Loucy (cell line): Measurements from ENCODE around the gene DDX24.

ENCODE experiments used
- H2AFZ ChIP-seq: fragments of 200-600 bp; sonication (generic); 2 replicates; pipeline ENCODE4 v1.6.0; 2016; ENCODE audit warnings: antibody characterized with exemption, mild to moderate bottlenecking, low read length, moderate library complexity
- H3F3A ChIP-seq: fragments of 200-600 bp; 2 replicates; pipeline ENCODE4 v1.6.0; 2016; ENCODE audit warnings: antibody characterized with exemption, low read depth, mild to moderate bottlenecking
- H3K27me3 ChIP-seq: fragments of 200-600 bp; sonication (generic); 2 replicates; pipeline ENCODE4 v1.6.1; 2014; ENCODE audit warnings: low read length, mild to moderate bottlenecking; ENCODE audit not compliant: insufficient read depth, poor library complexity, severe bottlenecking
- H3K36me3 ChIP-seq: fragments of 200-600 bp; sonication (generic); 2 replicates; pipeline ENCODE4 v1.6.1; 2016; ENCODE audit warnings: low read length; ENCODE audit not compliant: insufficient read depth
- H3K4me1 ChIP-seq: fragments of 200-600 bp; sonication (generic); 2 replicates; pipeline ENCODE4 v1.5.1; 2014; ENCODE audit warnings: low read length, mild to moderate bottlenecking; ENCODE audit not compliant: insufficient read depth, poor library complexity, severe bottlenecking
- H3K4me2 ChIP-seq: fragments of 200-600 bp; sonication (generic); 2 replicates; pipeline ENCODE4 v1.6.0; 2014; ENCODE audit warnings: antibody characterized with exemption, low read length, low read depth, mild to moderate bottlenecking; ENCODE audit not compliant: poor library complexity, severe bottlenecking
- H3K4me3 ChIP-seq: fragments of 200-600 bp; sonication (generic); 2 replicates; pipeline ENCODE4 v1.5.1; 2014; ENCODE audit warnings: low read length, mild to moderate bottlenecking, mixed read lengths; ENCODE audit not compliant: poor library complexity, severe bottlenecking
- H3K79me2 ChIP-seq: fragments of 200-600 bp; sonication (generic); 2 replicates; pipeline ENCODE4 v1.6.1; 2014; ENCODE audit warnings: low read length; ENCODE audit not compliant: insufficient read depth
- H3K9ac ChIP-seq: fragments of 200-600 bp; sonication (generic); 2 replicates; pipeline ENCODE4 v1.6.0; 2014; ENCODE audit warnings: mild to moderate bottlenecking, low read depth, low read length, moderate library complexity; ENCODE audit not compliant: poor library complexity, severe bottlenecking
- H3K9me2 ChIP-seq: fragments of 200-600 bp; sonication (generic); replicated peaks from 2 replicates; pipeline ENCODE4 v1.6.1; 2016; ENCODE audit warnings: low read depth, low read length, mixed read lengths
- H3K9me3 ChIP-seq: fragments of 200-600 bp; sonication (generic); 2 replicates; pipeline ENCODE4 v1.6.1; 2014; ENCODE audit warnings: mild to moderate bottlenecking, antibody characterized with exemption, low read length, low read depth; ENCODE audit not compliant: insufficient read depth
- H4K20me1 ChIP-seq: fragments of 200-600 bp; sonication (generic); 2 replicates; pipeline ENCODE4 v1.6.0; 2014; ENCODE audit warnings: antibody characterized with exemption, low read length, mild to moderate bottlenecking; ENCODE audit not compliant: insufficient read depth, poor library complexity, severe bottlenecking
- EZH2phosphoT487 ChIP-seq: fragments of 200-600 bp; IDR thresholded peaks from 2 replicates; pipeline ENCODE4 v1.6.1; 2018; ENCODE audit warnings: antibody characterized with exemption, mild to moderate bottlenecking, moderate library complexity, borderline replicate concordance
- TF ChIP-seq, protein P1 (sequence below): fragments of 200-600 bp; sonication (generic); conservative IDR thresholded peaks from 2 replicates; pipeline ENCODE4 v1.5.1; 2014; ENCODE audit warnings: mild to moderate bottlenecking, antibody characterized with exemption, low read length

The DDX24 gene

GRCh38 chr14:94062344-94062940 lies 18.6 kb downstream of the DDX24 start:
- peaks cover 51% of the 10 kb centered on the region for H3K79me2 ChIP-seq

DNA sequence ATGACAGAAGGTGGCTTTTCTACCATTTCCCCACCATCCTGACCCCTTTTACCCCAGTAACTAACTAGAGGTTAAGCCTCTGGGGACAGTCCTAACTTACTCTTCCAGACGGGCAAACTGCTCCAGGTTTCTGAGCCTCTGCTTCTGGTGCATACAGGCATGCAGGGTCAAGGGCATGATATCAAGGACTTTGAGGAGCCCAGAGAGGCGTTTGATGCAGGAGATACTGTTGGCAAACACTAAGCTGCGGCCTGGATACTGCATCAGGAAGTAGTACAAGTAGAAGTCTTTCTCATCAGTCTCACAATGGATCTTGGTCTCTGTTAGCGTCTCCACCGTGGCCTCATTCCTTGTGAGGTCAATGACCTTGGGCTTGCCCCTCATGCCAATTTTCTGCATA lies 21.0 kb downstream of the DDX24 start:
- peaks cover 32% of the 10 kb centered on the region for H4K20me1 ChIP-seq
- TF ChIP-seq, protein P1, sequence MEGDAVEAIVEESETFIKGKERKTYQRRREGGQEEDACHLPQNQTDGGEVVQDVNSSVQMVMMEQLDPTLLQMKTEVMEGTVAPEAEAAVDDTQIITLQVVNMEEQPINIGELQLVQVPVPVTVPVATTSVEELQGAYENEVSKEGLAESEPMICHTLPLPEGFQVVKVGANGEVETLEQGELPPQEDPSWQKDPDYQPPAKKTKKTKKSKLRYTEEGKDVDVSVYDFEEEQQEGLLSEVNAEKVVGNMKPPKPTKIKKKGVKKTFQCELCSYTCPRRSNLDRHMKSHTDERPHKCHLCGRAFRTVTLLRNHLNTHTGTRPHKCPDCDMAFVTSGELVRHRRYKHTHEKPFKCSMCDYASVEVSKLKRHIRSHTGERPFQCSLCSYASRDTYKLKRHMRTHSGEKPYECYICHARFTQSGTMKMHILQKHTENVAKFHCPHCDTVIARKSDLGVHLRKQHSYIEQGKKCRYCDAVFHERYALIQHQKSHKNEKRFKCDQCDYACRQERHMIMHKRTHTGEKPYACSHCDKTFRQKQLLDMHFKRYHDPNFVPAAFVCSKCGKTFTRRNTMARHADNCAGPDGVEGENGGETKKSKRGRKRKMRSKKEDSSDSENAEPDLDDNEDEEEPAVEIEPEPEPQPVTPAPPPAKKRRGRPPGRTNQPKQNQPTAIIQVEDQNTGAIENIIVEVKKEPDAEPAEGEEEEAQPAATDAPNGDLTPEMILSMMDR: no peak
- TF ChIP-seq EZH2phosphoT487: no peak
- H3K36me3 ChIP-seq: peaks cover 85% of the 10 kb centered on the region
- no peaks in the 10 kb centered on the region for H3K9me3 ChIP-seq
- no peak overlapping the region for H3K9ac ChIP-seq
- no peak overlapping the region for H3K4me2 ChIP-seq
- no peak overlapping the region for H2AFZ ChIP-seq
- no peaks in the 10 kb centered on the region for H3K4me1 ChIP-seq
- H3K4me3 ChIP-seq: no peak overlapping the region
- no peaks in the 10 kb centered on the region for H3K9me2 ChIP-seq
- peaks cover 27% of the 10 kb centered on the region for H3K79me2 ChIP-seq
- no peaks in the 10 kb centered on the region for H3K27me3 ChIP-seq
- no peaks in the 10 kb centered on the region for H3F3A ChIP-seq

More at GRCh38 chr14:94062344-94062940, 18.6 kb downstream of the DDX24 start:
- no peak overlapping the region for H3K9ac ChIP-seq
- H3K9me3 ChIP-seq: no peaks in the 10 kb centered on the region
- H4K20me1 ChIP-seq: peaks cover 41% of the 10 kb centered on the region
- TF ChIP-seq EZH2phosphoT487: no peak
- TF ChIP-seq, protein P1: no peak
- H3F3A ChIP-seq: no peaks in the 10 kb centered on the region
- no peaks in the 10 kb centered on the region for H3K27me3 ChIP-seq
- no peaks in the 10 kb centered on the region for H3K9me2 ChIP-seq
- H3K4me2 ChIP-seq: no peak overlapping the region
- H3K4me3 ChIP-seq: no peak overlapping the region
- H3K4me1 ChIP-seq: no peaks in the 10 kb centered on the region
- peaks cover 65% of the 10 kb centered on the region for H3K36me3 ChIP-seq
- no peak overlapping the region for H2AFZ ChIP-seq

- H3K4me2 ChIP-seq: no peak overlapping the region
- H3K9me2 ChIP-seq: no peaks in the 10 kb centered on the region
- peaks cover 15% of the 10 kb centered on the region for H3K79me2 ChIP-seq
- H3K4me3 ChIP-seq: no peak overlapping the region
- TF ChIP-seq, protein P1: no peak
- no peak for TF ChIP-seq EZH2phosphoT487
- no peak overlapping the region for H3K9ac ChIP-seq
- peaks cover 90% of the 10 kb centered on the region for H3K36me3 ChIP-seq
- H3K4me1 ChIP-seq: no peaks in the 10 kb centered on the region
- H3K27me3 ChIP-seq: no peaks in the 10 kb centered on the region
- H3K9me3 ChIP-seq: no peaks in the 10 kb centered on the region
- H3F3A ChIP-seq: no peaks in the 10 kb centered on the region
- no peak overlapping the region for H2AFZ ChIP-seq
- peaks cover 21% of the 10 kb centered on the region for H4K20me1 ChIP-seq
Observed at GRCh38 chr14:94058674-94059138, 22.3 kb downstream of the DDX24 start.
